HUDEP-2 (cell line): ENCODE results near the gene ZNF768.
A peak's percentile ranks its signal among the peaks of the same experiment; 100 is the strongest.
"Not testable (repeated sequence)": the region's sequence is repeated elsewhere in the genome, so short reads cannot be mapped to it uniquely, and the experiment has no call there.

Source experiments
- DNase-seq, 76 experiments: peaks; one replicate each; lab custom pipeline; 2025; ENCODE audit not compliant: unreplicated experiment in 76 of 76; lab: John Stamatoyannopoulos, UW

The ZNF768 gene

DNA sequence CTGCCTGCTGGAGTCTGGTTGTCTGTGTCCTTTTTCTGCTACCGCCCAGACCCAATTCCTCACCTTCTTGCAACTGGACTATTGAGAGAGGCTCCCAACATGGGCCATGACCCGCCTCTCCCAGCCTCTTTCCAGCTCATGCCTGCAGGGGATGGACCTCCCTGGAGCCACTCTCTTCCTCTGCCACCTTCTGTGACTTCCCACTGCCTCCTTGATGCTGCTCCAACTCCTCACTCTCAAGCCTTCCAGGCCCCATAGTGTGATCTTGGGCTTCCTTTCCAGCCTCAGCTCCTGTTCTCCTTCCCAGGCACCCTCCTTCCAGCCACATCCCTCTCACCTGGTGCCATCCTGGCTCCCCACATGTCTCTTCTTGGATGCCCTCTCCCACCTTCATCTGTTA lies 11.1 kb downstream of the ZNF768 start:
- DNase-seq = no peak

DNA sequence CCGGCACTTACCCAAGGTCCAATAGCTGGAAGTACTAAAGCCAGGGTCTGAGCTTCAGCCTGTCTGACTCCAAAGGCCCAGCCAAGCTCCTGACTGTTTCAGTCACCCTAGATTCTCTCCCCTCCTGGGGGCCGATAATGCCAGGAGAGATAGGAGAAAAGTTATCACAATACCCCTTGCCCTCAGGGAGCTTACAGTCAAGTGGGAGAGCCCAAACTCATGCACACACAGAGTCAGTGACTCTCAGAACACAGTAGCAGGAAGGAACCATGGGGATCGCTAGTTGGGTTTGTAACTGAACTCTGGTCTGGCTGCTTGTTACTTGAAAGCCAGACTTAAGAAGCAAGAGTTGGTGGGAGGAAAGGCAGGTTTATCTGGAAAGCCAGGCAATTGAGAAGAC lies 14.9 kb downstream of the ZNF768 start:
- no peak for DNase-seq

DNA sequence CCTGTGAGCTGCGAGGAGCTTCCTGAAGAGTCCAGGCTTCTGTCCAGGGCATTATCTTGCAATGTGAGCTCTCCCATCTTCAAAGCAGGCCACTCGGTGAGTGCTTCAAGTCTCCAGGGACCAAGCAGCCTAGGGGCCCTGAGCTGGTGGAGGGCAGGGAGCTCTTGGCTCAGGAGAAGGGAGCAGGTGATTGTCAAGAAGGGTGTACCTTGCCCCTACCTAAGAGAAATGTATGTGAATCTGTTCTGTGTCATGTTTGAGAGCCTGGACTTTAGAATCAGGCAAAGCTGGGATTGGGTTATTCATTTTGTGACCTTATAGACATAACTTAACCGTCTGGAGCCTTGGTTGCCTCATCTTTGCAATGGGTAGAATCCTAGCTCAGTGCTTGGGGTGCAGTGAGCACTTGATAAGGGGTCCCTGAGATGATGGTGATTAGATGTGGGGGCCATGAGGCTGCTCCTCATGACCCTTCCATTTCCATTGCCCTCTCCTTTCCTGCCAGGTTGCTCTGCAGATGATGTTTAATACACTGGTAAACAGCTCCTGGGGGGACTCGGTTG lies 15.9 kb downstream of the ZNF768 start:
- peak in 1 of 76 experiments; percentile 11 for DNase-seq

DNA sequence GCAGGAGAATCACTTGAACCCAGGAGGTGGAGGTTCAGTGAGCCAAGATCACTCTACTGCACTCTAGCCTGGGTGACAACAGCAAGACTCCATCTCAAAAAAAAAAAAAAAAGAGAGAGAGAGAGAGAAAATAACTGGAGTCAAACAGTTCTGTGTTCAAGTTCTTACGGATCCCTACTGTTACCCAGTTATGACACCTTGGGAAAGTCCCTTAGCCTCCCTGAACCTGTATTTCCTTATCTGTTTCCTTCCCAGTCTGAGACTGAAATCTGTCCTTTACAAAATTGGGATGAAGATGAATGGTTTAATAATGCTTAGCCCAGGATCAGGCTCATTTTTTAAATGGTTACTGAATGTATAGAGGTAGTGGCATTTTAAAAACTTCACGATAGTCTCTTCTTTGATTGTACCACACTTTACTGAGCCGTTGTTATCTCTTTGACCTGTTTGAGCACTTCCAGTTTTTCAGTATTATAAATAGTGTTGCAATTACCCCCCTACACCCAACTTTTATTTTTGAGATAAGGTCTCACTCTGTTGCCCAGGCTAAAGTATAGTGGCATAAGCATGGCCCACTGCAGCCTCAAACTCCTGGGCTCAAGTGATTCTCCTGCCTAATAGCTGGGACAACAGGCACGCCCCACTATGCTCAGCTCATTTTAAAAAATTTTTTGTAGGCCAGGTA lies 17.1 kb downstream of the ZNF768 start:
- peak in 2 of 76 experiments; percentile 17 for DNase-seq

DNA sequence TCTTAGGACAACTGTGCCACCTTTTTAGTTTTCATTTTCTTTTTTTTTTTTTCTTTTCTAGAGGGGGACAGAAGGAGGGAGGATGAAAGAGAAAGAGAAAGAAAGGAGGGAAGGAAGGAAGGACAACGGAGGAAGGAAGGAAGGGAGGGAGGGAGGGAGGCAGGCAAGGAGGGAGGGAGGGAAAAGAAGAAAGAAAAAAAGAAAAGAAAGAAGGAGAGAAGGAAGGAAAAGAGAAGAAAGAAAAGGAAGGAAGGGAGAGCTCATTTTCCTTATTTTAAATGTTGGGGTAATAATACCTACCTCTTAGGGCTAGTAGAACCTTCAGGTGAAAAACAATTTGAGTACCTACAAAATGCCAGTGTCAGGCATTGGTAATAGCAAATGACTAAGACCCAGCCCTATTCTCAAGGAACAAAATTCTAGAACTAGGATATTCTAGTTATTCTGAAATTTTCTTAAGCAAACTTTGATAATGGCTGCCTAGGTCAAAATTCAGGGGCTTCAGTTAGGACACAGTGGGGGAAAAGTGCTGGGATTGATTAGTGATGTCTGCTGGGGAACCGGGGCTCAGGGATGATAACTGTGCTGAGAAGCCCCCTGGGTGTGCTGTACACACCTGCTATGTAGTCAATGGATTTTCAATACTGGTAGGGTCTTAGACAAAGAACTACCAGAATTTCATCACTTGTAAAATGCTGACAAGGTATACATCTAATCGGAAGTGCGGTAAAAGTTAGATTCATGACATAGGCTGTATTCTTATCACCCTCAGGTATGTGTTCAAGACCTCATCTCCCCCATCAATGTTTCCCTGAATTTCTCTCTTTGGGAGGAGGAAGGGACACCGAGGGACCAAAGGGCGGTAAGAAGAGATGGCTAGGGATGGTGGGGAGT lies 22.7 kb downstream of the ZNF768 start:
- DNase-seq = no peak

DNA sequence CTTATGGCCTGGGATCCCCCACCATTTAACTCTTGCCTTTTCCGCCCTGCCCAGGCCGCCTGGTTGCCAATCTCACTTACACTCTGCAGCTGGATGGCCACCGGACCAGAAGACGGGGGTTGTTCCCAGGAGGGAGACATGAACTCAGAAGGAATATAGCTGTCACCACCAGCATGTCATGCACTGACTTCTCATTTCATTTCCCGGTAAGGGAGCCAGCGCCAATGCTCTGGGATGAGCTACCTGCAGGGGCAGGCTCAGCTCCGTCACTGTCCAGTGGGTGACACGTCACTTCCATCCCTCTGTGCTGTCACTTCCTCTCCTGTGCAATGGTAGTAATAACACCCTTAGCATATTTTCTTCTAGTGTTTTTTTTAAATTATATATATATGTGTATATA lies 27.1 kb downstream of the ZNF768 start:
- no peak for DNase-seq

DNA sequence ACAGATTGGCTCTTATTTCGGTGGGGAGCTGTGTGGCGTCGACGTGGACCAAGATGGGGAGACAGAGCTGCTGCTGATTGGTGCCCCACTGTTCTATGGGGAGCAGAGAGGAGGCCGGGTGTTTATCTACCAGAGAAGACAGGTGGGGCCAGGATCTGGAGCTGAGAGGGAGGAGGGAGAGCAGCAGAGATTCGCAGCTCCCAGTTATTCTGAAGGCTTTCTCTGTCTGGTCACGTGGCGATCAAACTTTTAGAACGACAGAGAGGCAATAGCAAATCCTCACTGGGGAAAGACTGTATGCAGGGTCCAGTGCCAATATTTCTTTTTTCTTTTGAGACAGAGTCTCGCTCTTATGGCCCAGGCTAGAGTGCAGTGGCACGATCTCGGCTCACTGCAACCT lies 31.7 kb downstream of the ZNF768 start:
- no peak for DNase-seq

DNA sequence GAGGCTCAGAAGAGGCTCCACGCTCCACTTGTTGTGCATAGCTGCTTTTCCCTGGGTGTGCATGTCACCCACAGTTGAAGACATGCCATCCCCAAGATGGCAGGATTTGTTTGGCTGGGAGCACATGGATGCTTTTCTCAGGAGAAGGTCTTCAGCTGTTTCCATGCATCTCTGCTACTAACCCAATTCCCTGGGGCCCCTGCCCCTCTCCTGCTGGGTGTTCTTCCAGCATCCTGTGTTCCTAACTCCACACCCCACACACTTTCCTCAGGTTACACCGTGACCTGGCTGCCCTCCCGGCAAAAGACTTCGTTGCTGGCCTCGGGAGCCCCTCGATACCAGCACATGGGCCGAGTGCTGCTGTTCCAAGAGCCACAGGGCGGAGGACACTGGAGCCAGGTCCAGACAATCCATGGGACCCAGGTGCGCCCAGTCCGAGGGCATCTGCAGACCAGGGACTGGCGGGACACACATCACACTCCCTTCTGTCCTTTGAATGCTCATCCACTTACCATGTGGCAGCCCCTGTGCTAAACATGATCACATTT lies 32.4 kb downstream of the ZNF768 start:
- DNase-seq = no peak

DNA sequence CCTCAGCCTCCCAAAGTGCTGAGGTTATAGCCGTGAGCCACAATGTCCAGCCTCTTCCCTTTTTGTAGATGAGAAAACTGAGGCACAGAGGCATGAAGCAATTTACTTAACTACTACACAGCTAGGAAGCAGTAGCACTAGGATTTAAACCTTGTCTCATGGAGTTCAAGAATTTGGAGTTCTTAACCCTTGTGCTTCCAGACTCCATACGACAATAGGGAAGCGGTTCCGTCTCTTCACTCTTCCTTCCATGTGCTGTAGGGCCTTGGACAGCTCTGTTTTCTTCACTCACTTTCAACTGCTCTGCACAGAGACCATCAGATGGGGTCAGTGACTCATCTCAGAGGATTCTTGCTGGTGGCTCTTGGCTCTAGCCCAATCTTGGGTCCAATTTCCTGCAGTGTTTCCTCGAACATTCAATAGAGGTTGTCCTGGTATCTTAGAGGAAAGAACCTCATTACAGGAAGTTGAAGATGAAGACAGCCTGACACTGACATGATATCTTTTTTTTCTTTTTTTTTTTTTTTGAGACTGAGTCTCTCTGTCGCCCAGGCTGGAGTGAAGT lies 34.5 kb downstream of the ZNF768 start:
- DNase-seq = peak in 55 of 76 experiments; percentile 4 to 79 (median 38)

DNA sequence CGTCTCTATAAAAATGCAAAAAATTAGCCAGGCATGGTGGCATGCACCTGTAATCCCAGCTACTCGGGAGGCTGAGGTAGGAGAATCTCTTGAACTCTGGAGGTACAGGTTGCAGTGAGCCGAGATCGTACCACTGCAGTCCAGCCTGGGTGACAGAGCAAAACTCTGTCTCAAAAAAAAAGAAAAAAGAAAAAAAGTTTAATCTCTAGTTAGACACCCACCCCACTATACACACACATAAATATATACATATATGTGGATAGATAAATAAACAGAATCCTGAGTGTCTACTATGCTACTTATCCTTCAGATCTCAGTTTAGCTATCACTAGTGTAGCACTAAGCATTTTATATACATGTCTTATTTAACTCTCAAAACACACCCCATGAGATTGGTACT lies 35.1 kb downstream of the ZNF768 start:
- DNase-seq = no peak

DNA sequence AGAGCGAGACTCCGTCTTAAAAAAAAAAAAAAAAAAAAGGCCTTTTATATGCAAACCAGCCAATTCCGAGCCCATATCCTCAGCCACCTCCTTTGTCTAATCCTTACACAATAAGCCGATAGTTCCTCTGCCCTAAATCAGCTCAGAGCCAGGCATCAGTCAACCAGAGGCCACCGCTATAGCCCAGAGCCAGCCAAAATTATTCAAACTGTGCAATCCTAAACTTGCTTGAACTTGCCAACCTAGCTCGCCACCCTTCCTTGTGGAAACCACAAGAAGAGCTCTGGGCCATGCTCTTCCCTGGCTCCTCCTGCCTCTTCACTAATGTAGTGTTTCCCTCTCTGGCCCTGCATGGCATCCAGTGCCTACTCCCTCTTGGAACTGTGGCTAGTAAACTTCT lies 36.2 kb downstream of the ZNF768 start:
- no peak for DNase-seq

DNA sequence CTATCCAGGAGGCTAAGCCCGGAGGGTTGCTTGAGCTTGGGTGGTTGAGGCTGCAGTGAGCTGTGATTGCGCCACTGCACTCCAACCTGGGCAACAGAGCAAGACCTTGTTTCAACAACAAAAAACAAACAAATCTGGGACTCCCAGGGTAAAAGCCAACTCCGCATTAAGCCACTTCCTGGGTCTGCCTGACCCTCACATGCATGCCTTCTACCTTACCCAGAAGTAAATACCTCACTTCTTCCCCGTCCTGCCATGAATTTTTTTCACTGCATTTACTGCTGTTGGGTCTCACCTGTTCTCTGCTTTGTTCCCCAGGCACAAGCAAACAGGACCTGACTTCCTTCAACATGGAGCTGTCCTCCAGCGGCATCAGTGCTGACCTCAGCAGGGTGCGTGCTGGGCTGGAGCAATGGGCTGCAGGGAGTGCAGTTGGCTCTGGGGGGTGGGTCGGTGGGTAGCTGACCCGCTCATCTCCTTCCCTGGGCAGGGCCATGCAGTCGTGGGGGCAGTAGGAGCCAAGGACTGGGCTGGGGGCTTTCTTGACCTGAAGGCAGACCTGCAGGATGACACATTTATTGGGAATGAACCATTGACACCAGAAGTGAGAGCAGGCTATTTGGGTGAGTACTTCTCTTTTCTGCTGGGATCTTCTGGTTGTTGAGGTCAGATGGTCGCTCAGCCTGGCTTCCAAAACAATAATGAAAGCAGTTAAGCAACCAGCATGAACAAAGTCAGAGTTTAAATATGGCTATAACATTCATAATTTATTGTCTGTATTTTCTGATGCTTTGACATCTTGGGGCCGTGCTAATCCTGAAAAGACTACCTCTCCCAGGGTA lies 37.4 kb downstream of the ZNF768 start:
- no peak for DNase-seq

DNA sequence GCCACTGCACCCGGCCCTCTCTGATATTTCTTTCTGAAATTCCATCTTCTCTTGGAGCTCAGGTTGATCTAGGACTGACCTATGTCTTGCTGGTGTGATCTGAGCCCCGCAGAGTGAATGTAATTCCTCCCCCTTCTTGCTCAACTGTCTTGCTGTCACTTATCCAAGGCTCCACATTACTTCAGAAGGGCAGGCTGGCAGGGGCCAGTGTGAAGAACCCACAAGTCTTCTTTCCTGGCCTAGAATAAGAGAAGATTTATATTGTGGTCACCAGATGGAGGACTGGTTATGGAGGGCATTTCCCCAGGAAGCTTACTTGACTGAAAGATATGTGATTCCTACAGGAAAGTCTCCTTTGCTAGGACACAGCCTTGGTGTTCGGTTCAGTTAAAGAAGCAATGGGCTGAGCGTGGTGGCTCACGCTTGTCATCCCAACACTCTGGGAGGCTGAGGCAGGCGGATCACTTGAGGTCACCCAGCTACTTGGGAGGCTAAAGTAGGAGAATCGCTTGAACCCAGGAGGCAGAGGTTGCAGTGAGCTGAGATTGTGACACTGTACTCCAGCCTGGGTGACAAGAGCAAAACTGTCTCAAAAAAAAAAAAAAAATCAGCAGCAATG lies 40.4 kb downstream of the ZNF768 start:
- DNase-seq = no peak

DNA sequence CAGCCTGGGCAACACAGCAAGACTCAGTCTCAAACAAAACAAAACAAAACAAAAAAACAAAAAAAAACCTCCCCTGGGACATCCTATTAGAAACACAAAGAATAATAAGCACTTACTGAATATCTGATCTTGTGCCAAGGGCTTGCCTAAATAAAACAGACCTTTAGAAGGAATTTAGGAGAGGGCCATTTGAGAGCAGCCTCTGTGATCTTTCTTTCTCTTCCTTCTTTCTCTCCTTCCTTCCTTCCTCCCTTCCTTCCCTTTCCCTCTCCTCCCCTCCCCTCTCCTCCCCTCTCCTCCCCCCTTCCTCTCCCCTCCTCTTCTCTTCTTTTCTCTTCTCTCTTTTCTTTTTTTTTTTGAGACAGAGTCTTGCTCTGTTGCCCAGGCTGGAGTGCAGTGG lies 41.5 kb downstream of the ZNF768 start:
- no peak for DNase-seq

DNA sequence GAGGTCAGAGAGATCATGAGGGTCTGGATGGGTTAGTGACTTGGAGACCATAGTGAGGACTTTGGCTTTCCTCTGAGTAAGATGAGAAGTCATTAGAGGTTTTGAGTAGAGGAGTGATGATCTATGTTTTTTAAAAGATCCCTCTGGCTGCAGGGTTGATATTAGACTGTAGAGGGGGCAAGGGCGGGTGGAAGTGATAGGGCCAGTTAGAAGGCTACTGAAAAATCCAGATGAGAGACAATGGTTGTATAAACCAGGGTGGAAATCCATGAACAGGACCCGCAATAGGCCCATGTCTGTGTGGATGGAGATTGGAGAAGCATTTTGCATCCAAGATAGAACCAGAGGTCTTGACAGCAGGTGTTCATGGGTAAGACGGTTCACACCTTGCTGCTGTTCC lies 44.0 kb downstream of the ZNF768 start:
- DNase-seq = peak in 29 of 76 experiments; percentile 1 to 54 (median 17)

DNA sequence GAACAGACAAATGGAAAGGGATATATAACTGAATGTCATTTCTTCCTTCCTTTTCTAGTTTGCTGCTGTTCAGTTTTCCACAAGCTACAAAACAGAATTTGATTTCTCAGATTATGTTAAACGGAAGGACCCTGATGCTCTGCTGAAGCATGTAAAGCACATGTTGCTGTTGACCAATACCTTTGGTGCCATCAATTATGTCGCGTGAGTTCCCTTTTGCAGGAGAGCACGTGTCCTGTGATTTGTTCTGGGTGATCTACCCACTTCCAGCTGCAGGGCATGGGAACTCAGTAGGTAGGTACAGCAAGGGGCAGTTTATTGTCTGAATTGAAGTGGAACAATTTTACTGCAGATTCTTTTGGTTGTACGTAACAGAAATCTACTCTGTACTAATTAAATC lies 45.0 kb downstream of the ZNF768 start:
- DNase-seq = no peak

DNA sequence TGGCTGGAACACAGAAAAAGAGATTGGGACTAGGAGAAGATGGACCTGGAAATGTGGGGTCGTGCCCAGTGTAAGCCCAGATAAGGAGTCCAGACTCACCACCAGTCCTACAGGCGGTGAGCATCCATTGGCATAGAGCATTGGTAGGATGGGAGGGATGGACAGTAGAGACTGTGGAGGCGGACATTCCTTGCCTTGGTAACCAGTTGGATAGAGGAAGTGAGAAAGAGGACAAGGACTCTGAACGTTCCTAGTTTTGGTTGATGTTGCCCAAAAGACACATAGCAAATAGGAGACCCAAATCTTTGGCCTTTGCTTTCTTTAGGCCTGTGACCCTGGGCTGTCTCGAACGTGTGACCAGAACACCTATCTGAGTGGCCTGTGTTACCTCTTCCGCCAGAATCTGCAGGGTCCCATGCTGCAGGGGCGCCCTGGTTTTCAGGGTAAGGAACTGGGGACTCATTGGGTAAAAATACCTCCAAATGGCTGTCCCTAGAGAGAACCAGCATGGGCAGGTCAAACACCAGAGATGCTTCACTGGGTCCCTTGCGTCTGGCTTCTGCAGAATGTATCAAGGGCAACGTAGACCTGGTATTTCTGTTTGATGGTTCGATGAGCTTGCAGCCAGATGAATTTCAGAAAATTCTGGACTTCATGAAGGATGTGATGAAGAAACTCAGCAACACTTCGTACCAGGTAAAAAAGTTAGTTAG lies 47.4 kb downstream of the ZNF768 start:
- no peak for DNase-seq

DNA sequence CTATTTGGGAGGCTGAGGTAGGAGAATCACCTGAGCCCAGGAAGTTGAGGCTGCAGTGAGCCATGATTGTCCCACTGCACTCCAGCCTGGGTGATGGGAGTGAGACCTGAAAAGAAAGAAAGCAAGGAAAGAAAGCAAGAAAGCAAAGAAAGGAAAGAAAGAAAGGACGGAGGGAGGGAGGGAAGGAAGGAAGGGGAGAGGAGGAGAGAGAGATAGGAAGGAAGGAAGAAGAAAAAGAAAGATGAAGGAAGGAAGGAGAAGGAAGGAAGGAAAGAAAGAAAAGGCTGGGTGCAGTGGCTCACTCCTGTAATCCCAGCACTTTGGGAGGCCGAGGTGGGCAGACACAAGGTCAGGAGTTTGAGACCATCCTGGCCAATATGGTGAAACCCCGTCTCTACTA lies 48.6 kb downstream of the ZNF768 start:
- DNase-seq = not testable (repeated sequence)

DNA sequence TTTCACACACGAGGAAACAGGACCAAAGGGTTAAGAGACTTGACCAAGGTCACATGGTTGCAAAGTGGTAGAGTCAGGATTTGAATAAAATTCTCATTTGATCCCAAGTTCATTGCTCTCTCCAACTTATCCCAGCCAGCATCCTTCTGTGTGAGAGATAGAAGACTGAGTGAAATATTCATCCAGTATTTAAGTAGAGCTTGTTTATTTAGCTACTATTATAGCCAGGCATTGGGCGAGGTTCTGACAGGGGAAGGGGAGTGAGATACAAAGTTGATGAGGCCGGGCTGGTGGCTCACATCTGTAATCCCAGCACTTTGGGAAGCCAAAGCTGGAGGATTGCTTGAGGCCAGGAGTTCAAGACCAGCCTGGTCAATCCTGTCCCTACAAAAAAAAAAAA lies 49.4 kb downstream of the ZNF768 start:
- DNase-seq = no peak
